DOHH2 (cell line): ENCODE measurements around the gene HORMAD2.

Experiments
- CTCF ChIP-seq: fragments of 200-600 bp; sonication (generic); IDR thresholded peaks from one replicate; pipeline ENCODE4 v1.5.1; 2014; ENCODE audit warnings: antibody characterized with exemption, mild to moderate bottlenecking, low read depth, low read length; ENCODE audit not compliant: poor library complexity, severe bottlenecking
- EZH2phosphoT487 ChIP-seq: fragments of 200-600 bp; sonication (generic); IDR thresholded peaks from 2 replicates; pipeline ENCODE4 v1.6.1; 2017; ENCODE audit warnings: borderline replicate concordance, mild to moderate bottlenecking, antibody characterized with exemption, low read length, moderate library complexity, mixed read lengths

GRCh38 chr22:30115705-30116104 is 35.4 kb downstream of the HORMAD2 start:
- TF ChIP-seq CTCF (no peak), EZH2phosphoT487 (no peak)
